Trophoblast cell (in vitro differentiated cells and primary cell): Measurements from ENCODE around the gene COQ5.

Source experiments
- DNase-seq, 2 donors: peaks; one replicate each; pipeline ENCODE4 v3.0.0-alpha.2; 2016
- H2AFZ ChIP-seq: 2 replicates; pipeline ENCODE4 v1.6.1; 2013; ENCODE audit warnings: low read length, moderate library complexity, mild to moderate bottlenecking; ENCODE audit not compliant: insufficient read depth, poor library complexity
- H2AK5ac ChIP-seq: 2 replicates; pipeline ENCODE4 v1.6.1; 2013; ENCODE audit warnings: mild to moderate bottlenecking, low read length
- H2BK120ac ChIP-seq: 2 replicates; pipeline ENCODE4 v1.6.1; 2013; ENCODE audit warnings: low read length, mild to moderate bottlenecking, moderate library complexity; ENCODE audit not compliant: insufficient read depth, poor library complexity
- H2BK12ac ChIP-seq: 2 replicates; pipeline ENCODE4 v1.6.1; 2013; ENCODE audit warnings: mild to moderate bottlenecking, low read length, moderate library complexity
- H2BK5ac ChIP-seq: 2 replicates; pipeline ENCODE4 v1.6.1; 2013; ENCODE audit warnings: low read length, low read depth, moderate library complexity, mild to moderate bottlenecking; ENCODE audit not compliant: poor library complexity
- H3K14ac ChIP-seq: 2 replicates; pipeline ENCODE4 v1.6.1; 2013; ENCODE audit warnings: mild to moderate bottlenecking, low read length
- H3K18ac ChIP-seq: 2 replicates; pipeline ENCODE4 v1.6.1; 2013; ENCODE audit warnings: mild to moderate bottlenecking, low read length
- H3K23ac ChIP-seq: 2 replicates; pipeline ENCODE4 v1.6.1; 2013; ENCODE audit warnings: low read length
- H3K27ac ChIP-seq: 2 replicates; pipeline ENCODE4 v1.5.1; 2013; ENCODE audit warnings: low read depth, mild to moderate bottlenecking, inconsistent platforms, low read length, moderate library complexity
- H3K27me3 ChIP-seq: 2 replicates; pipeline ENCODE4 v1.6.1; 2013; ENCODE audit warnings: inconsistent platforms, mild to moderate bottlenecking, low read length, moderate library complexity; ENCODE audit not compliant: insufficient read depth
- H3K36me3 ChIP-seq, 2 experiments: 1 replicate in 1 of 2; 2 replicates in 1 of 2; pipeline ENCODE4 v1.6.1; 2013; ENCODE audit warnings: low read length in 2 of 2, mild to moderate bottlenecking in 2 of 2, moderate library complexity in 1 of 2; ENCODE audit not compliant: insufficient read depth in 2 of 2, control insufficient read depth in 1 of 2
- H3K4ac ChIP-seq: 2 replicates; pipeline ENCODE4 v1.6.1; 2013; ENCODE audit warnings: low read depth, mild to moderate bottlenecking, low read length, moderate library complexity
- H3K4me1 ChIP-seq, 2 experiments: 1 replicate in 1 of 2; 2 replicates in 1 of 2; pipeline ENCODE4 v1.6.1; 2013; ENCODE audit warnings: low read length in 2 of 2, mild to moderate bottlenecking in 2 of 2, moderate library complexity in 1 of 2; ENCODE audit not compliant: insufficient read depth in 2 of 2, control insufficient read depth in 1 of 2
- H3K4me2 ChIP-seq: 2 replicates; pipeline ENCODE4 v1.6.1; 2013; ENCODE audit warnings: inconsistent platforms, mild to moderate bottlenecking, low read length, moderate library complexity
- H3K4me3 ChIP-seq: 2 replicates; pipeline ENCODE4 v1.5.1; 2013; ENCODE audit warnings: mild to moderate bottlenecking, low read depth, low read length, inconsistent platforms
- H3K79me1 ChIP-seq: one replicate; pipeline ENCODE4 v1.6.1; 2013; ENCODE audit warnings: low read length
- H3K79me2 ChIP-seq: 2 replicates; pipeline ENCODE4 v1.6.1; 2013; ENCODE audit warnings: low read length, mild to moderate bottlenecking; ENCODE audit not compliant: control insufficient read depth, insufficient read depth, poor library complexity
- H3K9ac ChIP-seq: 2 replicates; pipeline ENCODE4 v1.6.1; 2013; ENCODE audit warnings: mild to moderate bottlenecking, low read length
- H3K9me3 ChIP-seq: 2 replicates; pipeline ENCODE4 v1.6.1; 2013; ENCODE audit warnings: low read depth, mild to moderate bottlenecking, control low read depth, inconsistent platforms, low read length; ENCODE audit not compliant: insufficient read depth
- H4K12ac ChIP-seq: 2 replicates; pipeline ENCODE4 v1.6.1; 2013; ENCODE audit warnings: low read depth, mild to moderate bottlenecking, low read length, moderate library complexity
- H4K8ac ChIP-seq: 2 replicates; pipeline ENCODE4 v1.6.1; 2013; ENCODE audit warnings: low read depth, mild to moderate bottlenecking, low read length, moderate library complexity
- H4K91ac ChIP-seq: one replicate; pipeline ENCODE4 v1.6.1; 2013; ENCODE audit warnings: low read depth, mild to moderate bottlenecking, low read length, moderate library complexity
- WGBS: extraction: QIAGEN DNeasy Blood & Tissue Kit; methylation state at CpG from one replicate; pipeline ENCODE4 v1.1.7; 2013; ENCODE audit warnings: missing lambda C conversion rate; ENCODE audit not compliant: insufficient read length, insufficient coverage; ENCODE audit errors: extremely low coverage; 5-methylcytosine and 5-hydroxymethylcytosine counted together

Gene COQ5

DNA sequence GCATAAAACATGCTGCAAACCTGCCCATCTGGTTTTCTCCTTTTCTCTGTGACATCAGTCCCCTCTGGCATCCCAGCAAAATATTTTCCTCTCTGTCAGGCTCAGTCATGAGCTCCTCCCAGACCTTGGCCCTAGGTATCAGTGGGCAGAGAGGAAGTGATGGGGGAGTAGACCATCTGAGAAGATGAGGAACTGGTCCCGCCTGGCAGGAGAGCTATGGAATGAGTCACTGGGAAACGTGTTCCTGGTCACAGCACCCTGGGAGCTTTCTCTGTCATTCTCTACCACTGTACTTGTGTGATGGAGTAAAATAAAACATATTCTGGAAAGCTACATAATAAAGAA, 54.4 kb downstream of the COQ5 start:
- H3K14ac ChIP-seq, result no peak overlapping the region
- peak overlapping the region; percentile 17 for H3K27ac ChIP-seq
- no peaks in the 10 kb centered on the region for H3K36me3 ChIP-seq
- peaks cover 10 to 18% of the 10 kb centered on the region in 2 experiments for H3K4me1 ChIP-seq
- peaks cover 2% of the 10 kb centered on the region for H3K79me1 ChIP-seq
- no peak overlapping the region for H2AFZ ChIP-seq
- H3K9ac ChIP-seq, result no peak overlapping the region
- DNase-seq, result peak; percentile 91 to 96
- no peak overlapping the region for H4K12ac ChIP-seq
- no peak overlapping the region for H3K18ac ChIP-seq
- H3K27me3 ChIP-seq, result no peaks in the 10 kb centered on the region
- no peaks in the 10 kb centered on the region for H3K9me3 ChIP-seq
- no peak overlapping the region for H2BK120ac ChIP-seq
- peak overlapping the region; percentile 31 for H3K4me2 ChIP-seq
- no peak overlapping the region for H3K4me3 ChIP-seq
- H2BK5ac ChIP-seq, result no peak overlapping the region
- peaks cover 2% of the 10 kb centered on the region for H3K79me2 ChIP-seq
- H2BK12ac ChIP-seq, result no peak overlapping the region
- no CpG with 5 or more reads among the region's 2 CpGs for WGBS
- no peak overlapping the region for H3K23ac ChIP-seq
- no peak overlapping the region for H2AK5ac ChIP-seq
- no peak overlapping the region for H4K8ac ChIP-seq
- H4K91ac ChIP-seq, result no peak overlapping the region
- no peak overlapping the region for H3K4ac ChIP-seq

- no peak overlapping the region for H3K9ac ChIP-seq
- peaks cover 5% of the 10 kb centered on the region for H3K79me2 ChIP-seq
- peaks cover 10 to 18% of the 10 kb centered on the region in 2 experiments for H3K4me1 ChIP-seq
- H3K4me2 ChIP-seq, result peak overlapping the region; percentile 12
- H3K36me3 ChIP-seq, result no peaks in the 10 kb centered on the region
- WGBS, result no CpG with 5 or more reads among the region's 6 CpGs
- no peak overlapping the region for H4K91ac ChIP-seq
- no peaks in the 10 kb centered on the region for H3K9me3 ChIP-seq
- no peaks in the 10 kb centered on the region for H3K27me3 ChIP-seq
- H3K4me3 ChIP-seq, result no peak overlapping the region
- H3K23ac ChIP-seq, result no peak overlapping the region
- no peak overlapping the region for H3K18ac ChIP-seq
- H2AFZ ChIP-seq, result no peak overlapping the region
- no peak overlapping the region for H4K12ac ChIP-seq
- DNase-seq, result no peak
- H2BK12ac ChIP-seq, result peak overlapping the region; percentile 78
- H2AK5ac ChIP-seq, result no peak overlapping the region
- H2BK5ac ChIP-seq, result no peak overlapping the region
- H3K79me1 ChIP-seq, result peaks cover 6% of the 10 kb centered on the region
- H3K14ac ChIP-seq, result no peak overlapping the region
- no peak overlapping the region for H3K27ac ChIP-seq
- peak overlapping the region; percentile 18 for H2BK120ac ChIP-seq
- peak overlapping the region; percentile 14 for H3K4ac ChIP-seq
- no peak overlapping the region for H4K8ac ChIP-seq
Measured at GRCh38 chr12:120473807-120474615, 54.9 kb downstream of the COQ5 start.

DNA sequence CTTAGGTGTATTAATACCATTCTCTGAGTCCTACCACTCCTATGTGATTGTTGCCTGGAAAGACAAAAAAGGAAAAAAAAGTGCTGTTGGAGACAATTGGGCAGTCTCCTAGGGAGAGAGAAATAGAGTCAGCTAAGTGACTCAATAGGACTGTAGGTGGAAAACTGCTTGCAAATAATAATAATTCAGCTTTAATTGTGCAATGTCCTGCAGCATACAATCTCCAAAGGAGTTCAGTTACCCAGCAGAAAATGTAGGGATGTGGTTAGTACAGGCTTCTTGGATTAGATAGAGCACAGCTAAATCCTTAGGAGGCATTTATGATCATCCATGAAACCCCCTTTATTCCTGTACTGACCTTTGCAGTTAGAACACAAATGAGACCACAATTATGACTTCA, 56.4 kb downstream of the COQ5 start:
- H3K9me3 ChIP-seq, result no peaks in the 10 kb centered on the region
- H2AK5ac ChIP-seq, result no peak overlapping the region
- peaks cover 0 to 2% of the 10 kb centered on the region in 2 experiments for H3K36me3 ChIP-seq
- DNase-seq, result no peak
- H3K79me2 ChIP-seq, result peaks cover 15% of the 10 kb centered on the region
- peaks cover 11% of the 10 kb centered on the region for H3K79me1 ChIP-seq
- no peak overlapping the region for H3K14ac ChIP-seq
- no peak overlapping the region for H3K4me2 ChIP-seq
- no peak overlapping the region for H2BK12ac ChIP-seq
- H3K23ac ChIP-seq, result no peak overlapping the region
- H3K27ac ChIP-seq, result no peak overlapping the region
- no peak overlapping the region for H4K12ac ChIP-seq
- H3K18ac ChIP-seq, result no peak overlapping the region
- no peak overlapping the region for H3K4ac ChIP-seq
- H3K27me3 ChIP-seq, result no peaks in the 10 kb centered on the region
- H2BK5ac ChIP-seq, result no peak overlapping the region
- H2BK120ac ChIP-seq, result no peak overlapping the region
- H4K91ac ChIP-seq, result no peak overlapping the region
- no peak overlapping the region for H3K4me3 ChIP-seq
- peaks cover 10 to 18% of the 10 kb centered on the region in 2 experiments for H3K4me1 ChIP-seq
- H3K9ac ChIP-seq, result no peak overlapping the region
- H4K8ac ChIP-seq, result no peak overlapping the region
- no peak overlapping the region for H2AFZ ChIP-seq

GRCh38 chr12:120470150-120470784, 58.7 kb downstream of the COQ5 start:
- Histone ChIP-seq H3K27ac (peak overlapping the region; percentile 2), H4K8ac (peak overlapping the region; percentile 59), H3K4me1 (peaks cover 10 to 16% of the 10 kb centered on the region in 2 experiments), H3K9me3 (no peaks in the 10 kb centered on the region), H4K12ac (peak overlapping the region; percentile 23), H2BK5ac (peak overlapping the region; percentile 17), H3K79me1 (peaks cover 11% of the 10 kb centered on the region), H3K18ac (peak overlapping the region; percentile 49), H3K14ac (peak overlapping the region; percentile 44), H3K4me2 (peak overlapping the region; percentile 86), H2BK120ac (peak overlapping the region; percentile 15), H2AFZ (peak overlapping the region; percentile 81), H2AK5ac (no peak overlapping the region), H3K4ac (peak overlapping the region; percentile 42), H3K79me2 (peaks cover 20% of the 10 kb centered on the region), H2BK12ac (no peak overlapping the region), H3K23ac (no peak overlapping the region), H3K27me3 (no peaks in the 10 kb centered on the region), H3K4me3 (peak overlapping the region; percentile 83), H3K9ac (peak overlapping the region; percentile 87), H4K91ac (peak overlapping the region; percentile 52), H3K36me3 (peaks cover 11 to 14% of the 10 kb centered on the region in 2 experiments)
- DNase-seq, result peak in 1 of 2 donors; percentile 21
- no CpG with 5 or more reads among the region's 26 CpGs for WGBS
